ENCODE results near the gene C1RL. TPM values are rescaled to one million over a fixed set of nuclear protein-coding genes. Genes with fewer than 3 reads are reported as not detected.
A peak's percentile ranks its signal among the peaks of the same experiment; 100 is the strongest.

C1RL gene
- total RNA-seq, 4 donors from 2014 or later, result 15.4 to 121 (median 37.4) TPM

DNA sequence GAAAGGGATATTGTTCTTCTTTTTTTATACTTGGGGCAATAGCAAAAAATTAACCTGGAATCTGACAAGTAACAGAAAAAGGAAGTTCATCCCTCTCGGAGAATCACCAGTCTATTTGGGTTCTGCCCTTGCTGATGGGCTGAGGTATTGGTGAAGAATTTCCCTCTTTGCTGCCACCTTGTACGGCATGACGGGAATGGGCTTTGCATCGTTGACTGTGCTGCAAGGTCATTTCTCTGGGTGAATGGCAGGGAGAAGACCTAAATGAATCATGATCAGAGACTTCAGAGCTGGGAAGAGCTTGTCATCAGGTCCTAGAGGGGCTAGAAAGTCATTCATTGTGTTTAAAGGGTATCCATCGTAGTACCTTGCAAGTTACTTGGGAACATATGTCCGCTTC is 36.5 kb downstream of the C1RL start:
- intact Hi-C loops (cut with DNase I; ENCODE audit: low total_unique reads), result no loop called here
- no peaks in the 10 kb centered on the region for H3K9me3 ChIP-seq
- DNase-seq, result no peak
- no peaks in the 10 kb centered on the region for H3K36me3 ChIP-seq
- no peak for TF ChIP-seq POLR2A (IDR thresholded peaks at IDR 0.05)
- TF ChIP-seq, protein P1, sequence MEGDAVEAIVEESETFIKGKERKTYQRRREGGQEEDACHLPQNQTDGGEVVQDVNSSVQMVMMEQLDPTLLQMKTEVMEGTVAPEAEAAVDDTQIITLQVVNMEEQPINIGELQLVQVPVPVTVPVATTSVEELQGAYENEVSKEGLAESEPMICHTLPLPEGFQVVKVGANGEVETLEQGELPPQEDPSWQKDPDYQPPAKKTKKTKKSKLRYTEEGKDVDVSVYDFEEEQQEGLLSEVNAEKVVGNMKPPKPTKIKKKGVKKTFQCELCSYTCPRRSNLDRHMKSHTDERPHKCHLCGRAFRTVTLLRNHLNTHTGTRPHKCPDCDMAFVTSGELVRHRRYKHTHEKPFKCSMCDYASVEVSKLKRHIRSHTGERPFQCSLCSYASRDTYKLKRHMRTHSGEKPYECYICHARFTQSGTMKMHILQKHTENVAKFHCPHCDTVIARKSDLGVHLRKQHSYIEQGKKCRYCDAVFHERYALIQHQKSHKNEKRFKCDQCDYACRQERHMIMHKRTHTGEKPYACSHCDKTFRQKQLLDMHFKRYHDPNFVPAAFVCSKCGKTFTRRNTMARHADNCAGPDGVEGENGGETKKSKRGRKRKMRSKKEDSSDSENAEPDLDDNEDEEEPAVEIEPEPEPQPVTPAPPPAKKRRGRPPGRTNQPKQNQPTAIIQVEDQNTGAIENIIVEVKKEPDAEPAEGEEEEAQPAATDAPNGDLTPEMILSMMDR (IDR thresholded peaks at IDR 0.05), result no peak
- H3K4me1 ChIP-seq, result no peaks in the 10 kb centered on the region
- H3K27ac ChIP-seq, result no peak overlapping the region
- H3K4me3 ChIP-seq, result no peak overlapping the region
- no peaks in the 10 kb centered on the region for H3K27me3 ChIP-seq

DNA sequence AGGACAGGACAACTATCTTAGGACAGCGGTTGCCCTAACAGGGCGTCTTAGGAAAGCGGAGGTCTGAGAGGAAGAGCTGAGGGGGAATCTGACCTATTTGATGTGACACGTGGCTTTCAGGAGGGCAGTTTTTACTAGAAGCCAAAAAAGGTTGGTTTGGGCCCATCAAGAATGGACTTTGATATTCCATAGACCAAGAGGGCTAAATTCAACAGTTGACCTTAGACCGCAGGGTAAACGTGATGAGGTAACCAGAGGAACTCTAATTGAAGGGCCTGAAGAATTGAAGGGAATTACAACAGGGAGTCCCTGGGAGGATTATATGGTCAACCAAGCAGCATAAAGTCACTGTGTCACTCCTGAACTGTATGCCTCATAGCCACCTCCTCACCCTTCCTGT is 37.0 kb downstream of the C1RL start:
- Histone ChIP-seq H3K4me1 (no peaks in the 10 kb centered on the region), H3K36me3 (no peaks in the 10 kb centered on the region), H3K27me3 (no peaks in the 10 kb centered on the region), H3K27ac (no peak overlapping the region), H3K4me3 (no peak overlapping the region), H3K9me3 (no peaks in the 10 kb centered on the region)
- intact Hi-C loops (cut with DNase I; ENCODE audit: low total_unique reads), result no loop called here
- DNase-seq, result no peak
- TF ChIP-seq, protein P1 (IDR thresholded peaks at IDR 0.05), result no peak
- no peak for TF ChIP-seq POLR2A (IDR thresholded peaks at IDR 0.05)

DNA sequence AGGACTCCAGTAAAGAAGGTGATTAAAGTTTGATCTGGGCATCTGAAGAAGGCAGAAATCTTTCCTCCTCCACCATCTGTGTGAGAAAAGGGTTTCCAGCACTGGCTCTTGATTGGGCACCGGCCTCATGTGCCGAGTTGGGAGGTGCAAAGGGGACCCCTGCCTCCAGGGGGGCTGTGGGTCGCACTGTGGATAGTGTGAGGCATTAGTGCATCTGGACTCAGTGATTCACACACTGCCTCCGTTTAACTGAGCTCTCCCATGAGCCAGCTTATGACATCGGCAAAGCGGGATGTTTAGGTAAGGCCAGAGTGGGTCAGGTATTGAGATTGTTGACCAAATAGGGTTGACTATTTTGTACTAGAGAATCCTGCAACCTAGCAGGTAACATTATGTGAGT is 39.6 kb downstream of the C1RL start:
- H3K9me3 ChIP-seq, result no peaks in the 10 kb centered on the region
- H3K27me3 ChIP-seq, result no peaks in the 10 kb centered on the region
- no peak for DNase-seq
- no peaks in the 10 kb centered on the region for H3K36me3 ChIP-seq
- intact Hi-C loops (cut with DNase I; ENCODE audit: low total_unique reads), result no loop called here
- H3K4me1 ChIP-seq, result no peaks in the 10 kb centered on the region
- no peak overlapping the region for H3K27ac ChIP-seq
- TF ChIP-seq POLR2A (IDR thresholded peaks at IDR 0.05), result no peak
- TF ChIP-seq, protein P1 (IDR thresholded peaks at IDR 0.05), result no peak
- H3K4me3 ChIP-seq, result no peak overlapping the region

DNA sequence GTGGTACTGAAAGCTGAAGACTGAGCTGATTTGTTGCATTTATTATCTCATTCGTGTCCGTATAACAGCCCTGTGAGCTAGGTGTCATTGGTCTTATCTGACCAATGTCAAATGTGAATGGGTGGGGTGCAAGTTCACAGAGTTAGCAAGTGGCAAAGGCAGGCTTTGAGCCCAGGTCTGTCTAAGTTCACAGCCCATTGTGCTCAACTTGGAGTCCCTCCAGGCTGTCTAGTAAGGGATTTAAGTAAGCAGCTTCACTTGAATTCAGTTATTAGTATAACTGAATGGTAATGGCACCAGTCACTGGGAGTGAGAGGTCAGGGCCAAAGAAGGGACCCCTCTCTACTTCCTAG is 40.0 kb downstream of the C1RL start:
- Histone ChIP-seq H3K27ac (peak overlapping the region in 1 of 2 donors; percentile 19), H3K9me3 (no peaks in the 10 kb centered on the region), H3K4me3 (no peak overlapping the region), H3K4me1 (no peaks in the 10 kb centered on the region), H3K27me3 (no peaks in the 10 kb centered on the region), H3K36me3 (no peaks in the 10 kb centered on the region)
- DNase-seq, result no peak
- no peak for TF ChIP-seq POLR2A (IDR thresholded peaks at IDR 0.05)
- TF ChIP-seq, protein P1 (IDR thresholded peaks at IDR 0.05), result no peak
- intact Hi-C loops (cut with DNase I; ENCODE audit: low total_unique reads), result no loop called here

DNA sequence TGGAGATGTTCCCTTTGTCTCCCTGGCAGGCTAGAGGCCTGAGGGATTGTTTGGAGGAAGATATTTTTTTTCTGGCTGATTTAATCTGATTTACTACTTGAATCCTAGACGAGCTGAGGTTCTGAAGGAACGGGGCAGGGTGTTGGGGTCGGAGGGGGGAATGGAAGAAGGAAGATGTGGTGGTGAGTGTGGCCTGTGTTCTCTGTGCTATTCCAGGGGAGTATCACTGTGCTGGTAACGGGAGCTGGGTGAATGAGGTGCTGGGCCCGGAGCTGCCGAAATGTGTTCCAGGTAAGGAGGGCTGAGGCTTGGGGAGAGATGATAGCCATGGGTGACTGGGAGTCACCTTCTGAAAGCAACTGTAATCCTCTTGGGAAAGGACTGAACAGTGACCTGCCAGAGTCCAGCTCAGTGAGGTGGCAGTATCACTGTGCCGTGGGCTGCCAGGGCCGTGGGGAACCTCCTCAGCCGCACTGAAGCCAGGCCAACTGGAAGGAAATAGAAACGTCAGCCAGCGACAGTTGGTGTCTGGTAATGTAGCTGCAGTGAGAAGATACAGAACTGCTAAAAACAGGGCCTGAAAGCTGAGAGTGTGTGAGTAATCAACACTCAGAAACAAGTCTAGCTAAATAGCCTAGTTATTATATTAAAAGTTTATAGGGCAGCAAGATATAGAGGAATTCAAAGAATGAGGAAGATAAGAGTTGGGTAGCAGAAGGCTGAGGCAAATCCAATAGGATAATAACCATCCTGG is 40.6 kb downstream of the C1RL start:
- intact Hi-C loops (cut with DNase I; ENCODE audit: low total_unique reads), result no loop called here
- Histone ChIP-seq H3K27ac (peak overlapping the region; percentile 19 to 34), H3K9me3 (no peaks in the 10 kb centered on the region), H3K36me3 (no peaks in the 10 kb centered on the region), H3K27me3 (no peaks in the 10 kb centered on the region), H3K4me3 (no peak overlapping the region), H3K4me1 (no peaks in the 10 kb centered on the region)
- TF ChIP-seq, protein P1 (IDR thresholded peaks at IDR 0.05), result no peak
- no peak for TF ChIP-seq POLR2A (IDR thresholded peaks at IDR 0.05)
- DNase-seq, result no peak

Measured in uterus (tissue), 4 donors.